NOMO-1 treated with dmso at 0.1 percent for 144 hours (cell line): Measurements from ENCODE around the gene GPS2.
A peak's percentile ranks its signal among the peaks of the same experiment; 100 is the strongest.

ENCODE experiments used
- DNase-seq: peaks from one replicate; lab custom pipeline; 2025; ENCODE audit not compliant: unreplicated experiment; lab: John Stamatoyannopoulos, UW

GPS2 gene

GRCh38 chr17:7318121-7318860 is 3.1 kb upstream of the GPS2 start:
- no peak for DNase-seq

GRCh38 chr17:7317161-7317803 is 2.1 kb upstream of the GPS2 start:
- DNase-seq = no peak

- no peak for DNase-seq
Measured at GRCh38 chr17:7315570-7316235, 543 bp upstream of the GPS2 start.

GRCh38 chr17:7313890-7314718 is 1.1 kb downstream of the GPS2 start:
- no peak for DNase-seq

- DNase-seq = no peak
Measured at GRCh38 chr17:7313088-7313889, 1.9 kb downstream of the GPS2 start.

- no peak for DNase-seq
Measured at GRCh38 chr17:7312432-7313087, 2.6 kb downstream of the GPS2 start.

- DNase-seq = no peak
Measured at GRCh38 chr17:7311110-7311705, 4.0 kb downstream of the GPS2 start.

GRCh38 chr17:7309628-7310027 is 5.5 kb downstream of the GPS2 start:
- no peak for DNase-seq

GRCh38 chr17:7308625-7309433 is 6.3 kb downstream of the GPS2 start:
- DNase-seq = peak; percentile 77

- DNase-seq = peak; percentile 35
Measured at GRCh38 chr17:7307686-7308624, 7.2 kb downstream of the GPS2 start.

GRCh38 chr17:7306911-7307685 is 8.1 kb downstream of the GPS2 start, which contains the start of gene EIF5A:
Gene EIF5A, plus strand, starts transcription at chr17:7307628. Its CDS starts 2,008 bp downstream, at chr17:7309636.
- peak; percentile 99 for DNase-seq

- DNase-seq = no peak
Measured at GRCh38 chr17:7304179-7304578, 11.0 kb downstream of the GPS2 start.

GRCh38 chr17:7296189-7296861 is 18.8 kb downstream of the GPS2 start:
- DNase-seq = peak; percentile 78

GRCh38 chr17:7295230-7296180 is 19.7 kb downstream of the GPS2 start:
- DNase-seq = no peak

GRCh38 chr17:7294614-7295153 is 20.5 kb downstream of the GPS2 start, which contains the start of gene YBX2:
Gene YBX2, minus strand, starts transcription at chr17:7294639. Its CDS starts 139 bp downstream, at chr17:7294500.
- peak; percentile 58 for DNase-seq
